GM12878 (cell line): ENCODE results near the gene SURF4. TPM values are rescaled to one million over a fixed set of nuclear protein-coding genes. Genes with fewer than 3 reads are reported as not detected.

Source experiments
- ATF3 ChIP-seq: IDR thresholded peaks from 2 replicates; pipeline ENCODE4 v1.6.1; 2011; ENCODE audit warnings: low read depth, mild to moderate bottlenecking, low read length, moderate library complexity, borderline replicate concordance; ENCODE audit errors: extremely low read depth
- BACH1 ChIP-seq: fragments of 450-650 bp; IDR thresholded peaks from 2 replicates; pipeline ENCODE4 v1.6.1; 2017; ENCODE audit warnings: mild to moderate bottlenecking, borderline replicate concordance
- CREM ChIP-seq: IDR thresholded peaks from 2 replicates; pipeline ENCODE4 v1.6.1; 2014; ENCODE audit warnings: antibody characterized with exemption, low read depth
- DPF2 ChIP-seq: fragments of 450-650 bp; IDR thresholded peaks from 2 replicates; pipeline ENCODE4 v1.6.1; 2017; ENCODE audit warnings: mild to moderate bottlenecking
- FOXK2 ChIP-seq: fragments of 450-650 bp; IDR thresholded peaks from 2 replicates; pipeline ENCODE4 v1.6.1; 2017; ENCODE audit warnings: mild to moderate bottlenecking, moderate library complexity
- GATAD2B ChIP-seq: fragments of 450-650 bp; conservative IDR thresholded peaks from 2 replicates; pipeline ENCODE4 v1.6.1; 2017; ENCODE audit warnings: low read depth, mild to moderate bottlenecking, moderate library complexity
- HDGF ChIP-seq: fragments of 450-650 bp; IDR thresholded peaks from 2 replicates; pipeline ENCODE4 v1.6.1; 2016; ENCODE audit warnings: antibody characterized with exemption
- IKZF1 ChIP-seq: fragments of 450-650 bp; conservative IDR thresholded peaks from 2 replicates; pipeline ENCODE4 v1.6.1; 2017; ENCODE audit warnings: antibody characterized with exemption, mild to moderate bottlenecking
- IKZF2 ChIP-seq, 2 experiments: fragments of 450-650 bp; IDR thresholded peaks; 2 replicates each; pipeline ENCODE4 v1.6.1; 2017; ENCODE audit warnings: mild to moderate bottlenecking in 2 of 2, moderate library complexity in 2 of 2
- JUNB ChIP-seq: IDR thresholded peaks from 2 replicates; pipeline ENCODE4 v1.6.1; 2016; ENCODE audit warnings: antibody characterized with exemption, mild to moderate bottlenecking
- KAT2A ChIP-seq: conservative IDR thresholded peaks from 2 replicates; pipeline ENCODE4 v1.6.1; 2011; ENCODE audit warnings: low read depth, low read length; ENCODE audit not compliant: control insufficient read depth
- KLF5 ChIP-seq: fragments of 450-650 bp; IDR thresholded peaks from 2 replicates; pipeline ENCODE4 v1.6.1; 2014; ENCODE audit warnings: mild to moderate bottlenecking; ENCODE audit not compliant: partially characterized antibody
- MTA2 ChIP-seq: fragments of 450-650 bp; IDR thresholded peaks from 2 replicates; pipeline ENCODE4 v1.6.1; 2016; ENCODE audit warnings: low read depth, mild to moderate bottlenecking, moderate library complexity
- MXI1 ChIP-seq: fragments of 150-350 bp; IDR thresholded peaks from 2 replicates; pipeline ENCODE4 v1.6.1; 2011; ENCODE audit warnings: low read depth, mild to moderate bottlenecking, inconsistent platforms, low read length, improper control_type of control experiment
- NKRF ChIP-seq: fragments of 450-650 bp; conservative IDR thresholded peaks from 2 replicates; pipeline ENCODE4 v1.6.1; 2017; ENCODE audit warnings: mild to moderate bottlenecking, moderate library complexity
- PAX5 ChIP-seq: IDR thresholded peaks from 2 replicates; pipeline ENCODE4 v1.6.1; 2011; ENCODE audit warnings: low read depth, low read length, borderline replicate concordance
- POU2F2 ChIP-seq: IDR thresholded peaks from 3 replicates; pipeline ENCODE4 v1.6.1; 2011; ENCODE audit warnings: low read depth, mild to moderate bottlenecking, low read length, borderline replicate concordance
- RELA ChIP-seq: fragments of 450-650 bp; IDR thresholded peaks from 2 replicates; pipeline ENCODE4 v1.8.0; 2014; ENCODE audit warnings: borderline replicate concordance; ENCODE audit not compliant: partially characterized antibody
- SMAD1 ChIP-seq: fragments of 450-650 bp; IDR thresholded peaks from 2 replicates; pipeline ENCODE4 v1.6.1; 2018; ENCODE audit warnings: mild to moderate bottlenecking, low read depth; ENCODE audit not compliant: partially characterized antibody
- TAF1 ChIP-seq: IDR thresholded peaks from 2 replicates; pipeline ENCODE4 v1.6.1; 2011; ENCODE audit warnings: mild to moderate bottlenecking, low read depth, low read length, borderline replicate concordance
- TCF12 ChIP-seq: IDR thresholded peaks from 2 replicates; pipeline ENCODE4 v1.6.1; 2011; ENCODE audit warnings: low read depth, mild to moderate bottlenecking, low read length
- TCF7 ChIP-seq: IDR thresholded peaks from 2 replicates; pipeline ENCODE4 v1.6.1; 2014; ENCODE audit warnings: antibody characterized with exemption, borderline replicate concordance
- ZNF24 ChIP-seq: fragments of 450-650 bp; IDR thresholded peaks from 2 replicates; pipeline ENCODE4 v1.6.1; 2017; ENCODE audit warnings: antibody characterized with exemption, mild to moderate bottlenecking
- ZSCAN29 ChIP-seq: fragments of 450-650 bp; IDR thresholded peaks from 2 replicates; pipeline ENCODE4 v1.6.1; 2017; ENCODE audit warnings: mild to moderate bottlenecking, moderate library complexity
- polyA plus RNA-seq, 11 experiments: library from polyadenylated mRNA; depleted of rRNA in 4 of 11; unstranded in 6 of 11; stranded (reverse) in 5 of 11; fragments of >200 nt; fragmentation: Nextera tagmentation in 4 of 11; fragmentation: Illumina TruSeq in 1 of 11; extraction: Ambion mirVana in 4 of 11; extraction: Trizol in 1 of 11; gene quantifications; 1 replicate in 1 of 11; 2 replicates in 10 of 11; pipeline versions ENCODE4 v1.2.1 to v1.2.3, GENCODE V29; 2011 to 2016; ENCODE audit warnings: inconsistent platforms in 2 of 11, missing spikeins in 2 of 11, low read depth in 1 of 11
- total RNA-seq, 4 experiments: library from RNA; depleted of rRNA in 3 of 4; stranded (reverse); fragments of >200 nt in 3 of 4; fragmentation: Illumina TruSeq in 1 of 4; extraction: Trizol in 1 of 4; gene quantifications; 2 replicates each; pipeline versions ENCODE4 v1.2.1 to v1.2.3, GENCODE V29; 2013 to 2021
- TF ChIP-seq, protein P1 (sequence below): fragments of 450-650 bp; IDR thresholded peaks from 2 replicates; pipeline ENCODE4 v1.6.1; 2016; ENCODE audit warnings: mild to moderate bottlenecking, moderate library complexity, borderline replicate concordance

Gene SURF4
- total and polyA plus RNA-seq, 10 of the 15 experiments (the other 5 are each of a cell fraction or from before 2014, with no cell fraction given): 6.4 to 134 (median 78.7) TPM

- TF ChIP-seq RELA (peak; percentile 78), ZSCAN29 (peak; percentile 90), CREM (peak; percentile 71), FOXK2 (peak; percentile 71), IKZF2 (IDR thresholded peaks at IDR 0.05) (peak; percentile 78 to 86), PAX5 (peak; percentile 49; the same call in 1 of the 2 replicates), MXI1 (peak; percentile 93), ATF3 (no peak), TAF1 (peak; percentile 78), TCF7 (no peak; the same call in 1 of the 2 replicates), IKZF1 (peak; percentile 99), DPF2 (peak; percentile 93), TCF12 (0 out of 2 replicates have a peak, but pooled peaks have one; percentile 19), BACH1 (peak; percentile 63), MTA2 (peak; percentile 75), JUNB (no peak; the same call in 1 of the 2 replicates), SMAD1 (no peak), GATAD2B (peak; percentile 89; the same call in 1 of the 2 replicates), KAT2A (no peak), POU2F2 (peak; percentile 69; the same call in 2 of the 3 replicates), HDGF (0 out of 2 replicates have a peak, but pooled peaks have one; percentile 37), NKRF (peak; percentile 96), ZNF24 (0 out of 2 replicates have a peak, but pooled peaks have one; percentile 28), KLF5 (peak; percentile 79)
- TF ChIP-seq, protein P1, sequence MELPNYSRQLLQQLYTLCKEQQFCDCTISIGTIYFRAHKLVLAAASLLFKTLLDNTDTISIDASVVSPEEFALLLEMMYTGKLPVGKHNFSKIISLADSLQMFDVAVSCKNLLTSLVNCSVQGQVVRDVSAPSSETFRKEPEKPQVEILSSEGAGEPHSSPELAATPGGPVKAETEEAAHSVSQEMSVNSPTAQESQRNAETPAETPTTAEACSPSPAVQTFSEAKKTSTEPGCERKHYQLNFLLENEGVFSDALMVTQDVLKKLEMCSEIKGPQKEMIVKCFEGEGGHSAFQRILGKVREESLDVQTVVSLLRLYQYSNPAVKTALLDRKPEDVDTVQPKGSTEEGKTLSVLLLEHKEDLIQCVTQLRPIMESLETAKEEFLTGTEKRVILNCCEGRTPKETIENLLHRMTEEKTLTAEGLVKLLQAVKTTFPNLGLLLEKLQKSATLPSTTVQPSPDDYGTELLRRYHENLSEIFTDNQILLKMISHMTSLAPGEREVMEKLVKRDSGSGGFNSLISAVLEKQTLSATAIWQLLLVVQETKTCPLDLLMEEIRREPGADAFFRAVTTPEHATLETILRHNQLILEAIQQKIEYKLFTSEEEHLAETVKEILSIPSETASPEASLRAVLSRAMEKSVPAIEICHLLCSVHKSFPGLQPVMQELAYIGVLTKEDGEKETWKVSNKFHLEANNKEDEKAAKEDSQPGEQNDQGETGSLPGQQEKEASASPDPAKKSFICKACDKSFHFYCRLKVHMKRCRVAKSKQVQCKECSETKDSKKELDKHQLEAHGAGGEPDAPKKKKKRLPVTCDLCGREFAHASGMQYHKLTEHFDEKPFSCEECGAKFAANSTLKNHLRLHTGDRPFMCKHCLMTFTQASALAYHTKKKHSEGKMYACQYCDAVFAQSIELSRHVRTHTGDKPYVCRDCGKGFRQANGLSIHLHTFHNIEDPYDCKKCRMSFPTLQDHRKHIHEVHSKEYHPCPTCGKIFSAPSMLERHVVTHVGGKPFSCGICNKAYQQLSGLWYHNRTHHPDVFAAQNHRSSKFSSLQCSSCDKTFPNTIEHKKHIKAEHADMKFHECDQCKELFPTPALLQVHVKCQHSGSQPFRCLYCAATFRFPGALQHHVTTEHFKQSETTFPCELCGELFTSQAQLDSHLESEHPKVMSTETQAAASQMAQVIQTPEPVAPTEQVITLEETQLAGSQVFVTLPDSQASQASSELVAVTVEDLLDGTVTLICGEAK: peak; percentile 100
Observed at GRCh38 chr9:133417541-133418461, 41.9 kb upstream of the SURF4 start, which contains the start of gene REXO4 (continued).
